HG02885 (cell line): Measurements from ENCODE around the gene OR4D11.
"Not testable (repeated sequence)": the region's sequence is repeated elsewhere in the genome, so short reads cannot be mapped to it uniquely, and the experiment has no call there.

Experiments
- ATAC-seq: cut with Tn5 transposase; IDR thresholded peaks from one replicate; pipeline ENCODE4 v1.9.1; 2021; ENCODE audit warnings: mild to moderate bottlenecking; ENCODE audit not compliant: unreplicated experiment, poor library complexity

The OR4D11 gene

DNA sequence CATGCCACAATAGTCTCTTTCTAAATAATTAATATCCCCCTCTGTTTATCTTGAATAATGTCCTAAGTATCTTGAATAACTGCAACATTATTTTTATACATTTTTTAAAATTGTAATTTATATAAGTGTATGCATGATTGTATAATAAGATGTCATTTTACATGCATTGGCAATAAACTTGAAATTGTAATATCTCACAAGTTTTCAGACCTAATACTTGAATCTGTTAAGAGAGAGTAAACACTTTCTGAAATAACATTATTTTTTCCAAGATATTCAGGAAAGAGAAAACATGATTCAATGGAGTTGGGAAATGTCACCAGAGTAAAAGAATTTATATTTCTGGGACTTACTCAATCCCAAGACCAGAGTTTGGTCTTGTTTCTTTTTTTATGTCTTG, at the start of gene OR4D11:
Gene OR4D11 (plus strand): TSS at position 301 of the 400 bp plus-strand sequence. CDS start 0 bp downstream, at position 301.
- no peak for ATAC-seq

DNA sequence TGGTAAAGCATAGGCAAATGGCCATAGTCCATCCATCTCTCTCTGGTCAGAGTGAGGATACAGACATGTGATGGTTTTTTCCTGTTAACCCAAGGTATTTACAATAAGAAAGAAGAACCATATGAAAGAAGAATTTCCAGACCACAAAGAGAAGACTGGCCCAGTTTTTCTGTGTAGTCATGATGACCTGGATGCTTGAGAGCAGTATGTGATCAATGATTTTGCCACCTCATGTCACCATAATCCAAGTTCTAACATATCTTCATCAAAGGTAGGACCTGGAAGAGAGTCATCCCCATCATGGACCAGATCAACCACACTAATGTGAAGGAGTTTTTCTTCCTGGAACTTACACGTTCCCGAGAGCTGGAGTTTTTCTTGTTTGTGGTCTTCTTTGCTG, 46.7 kb upstream of the OR4D11 start, which contains the start of gene OR4D6:
Gene OR4D6 (plus strand): TSS at position 301 of the 400 bp plus-strand sequence. CDS start 0 bp downstream, at position 301.
- ATAC-seq = no peak

DNA sequence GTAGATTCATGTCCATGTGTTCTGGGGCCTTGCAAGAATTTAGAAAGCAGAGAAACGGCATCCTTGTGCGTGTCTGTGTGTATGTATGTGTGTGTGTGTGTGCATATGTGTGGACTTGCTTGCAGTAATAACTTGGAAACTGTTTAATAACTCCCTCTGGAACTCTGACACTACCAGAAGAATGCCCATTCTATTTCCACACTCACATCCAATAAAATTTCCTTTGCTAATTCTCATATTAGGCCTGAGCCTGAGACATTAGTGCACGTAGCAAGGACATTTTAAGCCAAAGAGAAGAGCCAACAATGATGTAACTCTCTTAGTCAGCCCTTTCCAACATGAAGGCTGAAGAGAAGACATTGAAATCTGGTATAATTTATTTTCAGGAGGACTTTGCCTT, 43.5 kb upstream of the OR4D11 start:
- ATAC-seq = no peak

GRCh38 chr11:59463190-59463641, 40.2 kb upstream of the OR4D11 start:
- ATAC-seq = no peak

DNA sequence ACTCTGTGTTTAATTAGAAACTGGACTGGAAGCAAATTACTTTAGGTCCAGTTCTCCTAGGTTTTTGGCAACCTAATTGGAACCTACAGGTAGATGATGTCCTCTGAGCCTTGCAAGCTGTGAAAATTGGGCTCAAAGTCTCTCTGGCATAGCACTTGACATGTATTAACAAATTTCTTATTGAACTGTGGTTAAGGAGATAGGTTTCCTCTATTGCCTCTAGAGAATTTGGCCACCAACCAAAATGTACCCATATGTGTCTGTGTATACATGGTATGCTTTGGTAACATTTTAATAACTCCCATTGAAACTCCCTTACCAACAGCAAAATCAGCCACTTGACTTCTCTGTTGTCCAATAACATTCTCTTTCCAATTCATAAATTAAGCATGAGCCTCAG, 30.4 kb upstream of the OR4D11 start, which contains the start of gene OR4D10:
Gene OR4D10 (plus strand): TSS at position 301 of the 400 bp plus-strand sequence. CDS start 4,115 bp downstream, outside the sequence.
- ATAC-seq = no peak

GRCh38 chr11:59475176-59475575, 28.2 kb upstream of the OR4D11 start:
- ATAC-seq = no peak

DNA sequence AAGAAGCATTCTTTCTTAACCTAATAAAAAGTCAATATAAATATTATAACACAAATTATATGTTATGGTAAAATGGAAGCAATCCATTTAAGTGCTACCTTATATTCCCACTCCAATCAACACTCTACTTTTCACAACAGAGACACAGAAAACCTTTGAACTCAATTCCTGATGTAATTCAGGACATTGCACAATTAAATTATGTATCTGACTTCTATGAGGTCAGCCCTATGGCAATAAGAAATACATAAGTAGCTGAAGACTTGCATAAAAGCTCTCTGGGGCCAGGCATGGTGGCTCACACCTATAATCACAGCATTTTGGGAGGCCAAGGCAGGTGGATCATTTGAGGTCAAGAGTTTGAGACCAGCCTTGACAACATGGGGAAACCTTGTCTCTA, 23.5 kb upstream of the OR4D11 start:
- no peak for ATAC-seq

DNA sequence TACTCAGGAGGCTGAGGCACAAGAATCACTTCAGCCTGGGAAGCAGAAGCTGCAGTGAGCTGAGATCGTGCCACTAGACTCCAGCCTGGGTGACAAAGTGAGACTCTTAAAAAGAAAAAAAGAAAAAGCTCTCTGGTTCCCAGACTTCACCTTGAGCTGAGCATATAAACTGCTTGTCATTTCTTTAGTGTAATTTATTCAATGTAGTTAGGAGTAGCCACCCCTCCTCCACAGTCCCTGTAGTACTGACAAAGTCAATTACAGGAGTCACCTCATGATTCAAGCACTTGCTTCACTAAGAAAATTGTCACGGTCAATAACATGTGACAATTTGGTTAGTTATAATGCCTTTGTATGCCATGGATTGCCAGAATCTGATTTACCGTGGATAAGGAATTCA, 23.0 kb upstream of the OR4D11 start:
- no peak for ATAC-seq

DNA sequence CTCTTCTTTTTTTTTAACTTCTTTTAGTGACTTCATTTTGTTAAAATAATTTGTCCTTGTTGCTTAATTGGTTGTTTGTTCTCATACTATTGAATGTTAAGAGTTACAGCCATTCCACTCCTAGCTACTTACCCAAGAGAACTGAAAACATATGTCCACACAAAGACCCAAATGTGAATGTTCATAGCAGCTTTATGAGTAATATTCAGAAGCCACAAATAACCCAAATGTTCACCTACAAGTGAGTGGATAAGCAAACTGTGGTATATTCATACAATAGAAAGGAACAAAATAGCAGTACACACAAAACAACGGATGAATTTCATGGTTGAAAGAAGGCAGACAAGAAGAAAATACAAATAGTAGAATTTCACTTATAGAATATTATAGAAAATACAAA, 1.4 kb upstream of the OR4D11 start:
- ATAC-seq = no peak

- no peak for ATAC-seq
These were observed 7.7 kb downstream of the OR4D11 start, which contains the start of gene OR4D9 for GRCh38 chr11:59510941-59511589. TSS of gene OR4D9 (plus strand) at chr11:59511539. CDS start at chr11:59514913, 3,374 bp downstream.

GRCh38 chr11:59511675-59512074, 8.3 kb downstream of the OR4D11 start:
- ATAC-seq = no peak

DNA sequence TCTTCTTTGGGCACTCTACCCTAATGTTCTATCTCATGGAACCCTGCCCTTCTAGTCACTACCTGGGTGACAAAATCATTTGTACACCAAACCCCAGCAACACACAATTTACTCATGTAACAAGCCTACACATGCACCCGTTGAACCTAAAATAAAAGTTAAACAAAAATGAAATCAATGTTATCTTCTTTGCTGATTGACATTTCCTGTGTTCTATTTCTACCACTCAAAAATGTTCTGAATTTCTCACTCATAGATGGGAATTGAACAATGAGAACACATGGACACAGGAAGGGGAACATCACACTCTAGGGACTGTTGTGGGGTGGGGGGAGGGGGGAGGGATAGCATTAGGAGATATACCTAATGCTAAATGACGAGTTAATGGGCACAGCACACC, 16.8 kb downstream of the OR4D11 start:
- ATAC-seq = not testable (repeated sequence)

DNA sequence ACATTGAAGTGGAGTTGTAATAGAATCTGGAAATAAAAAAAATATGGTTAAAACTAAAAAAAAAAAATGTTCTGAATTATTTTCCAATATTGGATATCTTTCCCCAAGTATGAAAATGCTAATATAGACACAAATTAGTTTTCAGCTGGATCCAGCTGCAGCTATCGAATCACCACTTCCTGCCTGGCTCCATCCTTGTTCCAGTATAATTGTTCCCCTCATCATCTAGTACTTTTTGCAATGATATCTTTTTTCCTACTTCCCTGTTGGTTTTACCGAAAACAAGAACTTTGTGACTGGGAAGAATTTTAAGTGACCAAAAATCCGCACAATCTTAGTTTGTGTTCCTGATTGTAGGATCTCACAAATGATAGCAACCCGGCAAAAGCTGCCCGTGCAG, 17.4 kb downstream of the OR4D11 start:
- ATAC-seq = no peak

- ATAC-seq = no peak
These were observed 20.2 kb downstream of the OR4D11 start for GRCh38 chr11:59523541-59523940.

DNA sequence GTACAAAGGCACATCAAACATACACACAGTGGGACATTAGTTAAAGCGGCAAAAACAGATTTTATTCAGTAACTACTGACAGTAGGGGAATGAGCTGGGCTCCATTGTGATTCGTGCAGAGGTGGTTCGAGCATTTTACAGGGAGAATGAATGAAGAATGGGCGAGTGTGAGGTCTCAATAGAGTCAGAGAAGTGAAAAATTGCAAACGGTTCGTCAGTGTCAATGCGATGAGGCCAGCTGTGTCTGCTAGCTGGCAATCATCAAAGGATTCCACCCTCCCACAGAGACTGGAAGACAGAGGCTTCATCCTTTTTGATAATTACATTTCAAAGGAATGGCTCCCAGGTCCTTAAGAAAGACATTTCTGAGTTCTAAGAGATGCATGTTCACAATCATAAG, 25.3 kb downstream of the OR4D11 start:
- ATAC-seq = no peak

GRCh38 chr11:59532620-59533019, 29.2 kb downstream of the OR4D11 start:
- no peak for ATAC-seq

DNA sequence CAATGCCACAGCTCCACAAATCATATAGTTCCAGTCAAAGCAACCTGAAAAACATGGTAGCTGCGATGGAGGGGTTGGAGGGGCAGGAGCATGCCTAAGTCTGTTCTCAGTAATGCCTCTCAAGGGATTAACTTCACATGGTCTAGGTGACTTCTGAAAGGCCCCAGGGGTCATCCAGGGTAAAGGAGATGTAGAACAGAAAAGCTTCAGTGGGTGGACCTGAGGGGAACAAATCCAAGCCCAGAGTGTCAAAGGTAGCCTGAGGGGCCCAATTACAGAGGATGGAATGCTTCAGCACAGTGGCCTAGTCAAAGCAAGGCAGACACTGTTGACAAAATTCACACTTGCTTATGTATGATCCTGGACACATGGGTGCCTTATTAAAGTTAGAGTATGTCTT, 31.3 kb downstream of the OR4D11 start:
- no peak for ATAC-seq

- ATAC-seq = no peak
These were observed 38.9 kb downstream of the OR4D11 start for GRCh38 chr11:59542142-59542810.

GRCh38 chr11:59543713-59544112, 40.3 kb downstream of the OR4D11 start:
- not testable (repeated sequence) for ATAC-seq

- ATAC-seq = no peak
These were observed 41.4 kb downstream of the OR4D11 start for GRCh38 chr11:59544869-59545178.

DNA sequence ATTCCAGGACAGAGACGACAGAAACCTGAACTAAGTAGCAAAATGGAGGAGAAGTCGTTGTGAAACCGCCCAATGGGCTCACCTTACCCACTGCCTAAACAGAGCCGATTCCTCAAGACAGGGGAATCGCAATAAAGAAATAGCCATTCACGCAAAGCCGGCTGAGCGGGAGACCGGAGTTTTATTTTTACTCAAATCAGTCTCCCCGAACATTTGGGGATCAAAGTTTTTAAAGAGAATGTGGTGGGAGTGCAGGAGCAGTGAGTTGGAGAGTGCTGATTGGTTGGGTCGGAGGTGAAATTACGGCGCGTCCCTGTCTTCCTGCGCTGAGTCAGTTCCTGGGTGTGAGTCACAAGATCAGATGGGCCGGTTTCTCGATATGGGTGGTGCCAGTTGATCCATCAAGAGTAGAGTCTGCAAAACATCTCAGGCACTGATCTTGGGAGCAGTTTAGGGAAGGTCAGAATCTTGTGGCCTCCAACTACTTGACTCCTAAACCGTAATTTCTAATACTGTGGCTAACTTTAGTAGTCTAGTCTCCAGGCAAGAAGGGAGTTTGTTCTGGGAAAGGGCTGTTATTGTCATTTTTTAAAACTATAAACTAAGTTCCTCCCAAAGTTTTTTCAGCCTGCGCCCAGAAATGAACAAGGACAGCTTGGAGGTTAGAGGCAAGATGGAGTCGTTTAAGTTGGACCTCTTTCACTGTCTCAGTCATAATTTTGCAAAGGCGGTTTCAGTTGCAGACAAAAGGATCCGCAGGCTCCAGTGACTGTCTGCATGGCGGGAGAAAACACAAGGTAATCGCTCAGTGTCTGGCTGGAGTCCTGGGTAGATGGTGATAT, 42.0 kb downstream of the OR4D11 start:
- no peak for ATAC-seq
